Motor neuron (in vitro differentiated cells): ENCODE data around the gene SMAD7. TPM values are rescaled to one million over a fixed set of nuclear protein-coding genes. Genes with fewer than 3 reads are reported as not detected.

Experiments
- ATAC-seq, 8 experiments: fragments of 200-7000 bp; cut with Tn5 transposase; replicated peaks in 6 of 8; 2 replicates each; pipeline ENCODE4 v1.8.0; 2021; ENCODE audit warnings: mild to moderate bottlenecking in 8 of 8, moderate library complexity in 8 of 8
- H3K27ac ChIP-seq, 2 donors: fragments of 250-450 bp; sonication (Bioruptor Pico); 2 replicates each; pipeline ENCODE4 v1.9.0; 2021; ENCODE audit warnings: antibody characterized with exemption in 2 of 2, mild to moderate bottlenecking in 2 of 2, moderate library complexity in 1 of 2
- H3K4me1 ChIP-seq, 2 donors: fragments of 250-450 bp; sonication (Bioruptor Pico); replicated peaks in 1 of 2; 2 replicates each; pipeline ENCODE4 v1.6.1; 2021; ENCODE audit warnings: antibody characterized with exemption in 2 of 2, mild to moderate bottlenecking in 2 of 2, moderate library complexity in 1 of 2
- H3K4me3 ChIP-seq, 5 donors: fragments of 250-450 bp; sonication (Bioruptor Pico); 2 replicates each; pipeline ENCODE4 v1.9.0; 2021; ENCODE audit warnings: antibody characterized with exemption in 5 of 5, mild to moderate bottlenecking in 5 of 5, moderate library complexity in 4 of 5
- WGBS, 10 experiments: fragments of 450-650 bp; shearing (Covaris generic); methylation state at CpG; one replicate each; pipeline ENCODE4 v1.0.0; 2022; 5-methylcytosine and 5-hydroxymethylcytosine counted together
- in situ Hi-C, 9 experiments: fragments of 400-800 bp; cut with MboI; loops; one replicate each; pipeline ENCODE4 v1.15.0; 2021; ENCODE audit warnings: low sequenced_read_pairs in 9 of 9, low pct_unique_long_range_greater_than_20kb in 2 of 9; ENCODE audit not compliant: unreplicated experiment in 9 of 9
- total RNA-seq, 8 experiments: library from RNA; unstranded; fragments of 300-600 nt; gene quantifications; 2 replicates each; pipeline versions ENCODE4 v1.2.3 to v1.2.4, GENCODE V29; 2022

The SMAD7 gene
- total RNA-seq, 8 experiments from 2014 or later = 2.2 to 16.3 (median 8.2) TPM

DNA sequence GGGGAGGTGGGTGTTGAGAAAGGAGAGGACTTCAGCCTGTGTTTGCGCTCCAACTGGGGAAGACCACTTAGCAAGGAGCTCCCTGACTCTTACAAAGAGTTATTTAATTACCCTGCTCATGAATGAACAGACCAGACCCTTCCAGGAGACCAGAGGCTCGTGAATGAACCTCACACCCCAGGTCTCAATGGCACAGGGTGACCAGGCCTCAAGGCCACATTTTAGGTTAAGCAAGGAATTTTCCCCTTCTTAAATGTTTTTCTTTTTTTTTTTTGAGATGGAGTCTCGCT lies 25.3 kb downstream of the SMAD7 start:
- in situ Hi-C loops = no loop called here
- H3K27ac ChIP-seq = no peak overlapping the region
- ATAC-seq = no peak
- 0 to 100% (median 80%) methylated on average over 1 to 2 of the region's 3 CpGs; no CpG with 5 or more reads in 6 of the 10 experiments for WGBS, 10 experiments
- H3K4me1 ChIP-seq = peaks cover 89% of the 10 kb centered on the region in 2 donors
- no peak overlapping the region for H3K4me3 ChIP-seq

DNA sequence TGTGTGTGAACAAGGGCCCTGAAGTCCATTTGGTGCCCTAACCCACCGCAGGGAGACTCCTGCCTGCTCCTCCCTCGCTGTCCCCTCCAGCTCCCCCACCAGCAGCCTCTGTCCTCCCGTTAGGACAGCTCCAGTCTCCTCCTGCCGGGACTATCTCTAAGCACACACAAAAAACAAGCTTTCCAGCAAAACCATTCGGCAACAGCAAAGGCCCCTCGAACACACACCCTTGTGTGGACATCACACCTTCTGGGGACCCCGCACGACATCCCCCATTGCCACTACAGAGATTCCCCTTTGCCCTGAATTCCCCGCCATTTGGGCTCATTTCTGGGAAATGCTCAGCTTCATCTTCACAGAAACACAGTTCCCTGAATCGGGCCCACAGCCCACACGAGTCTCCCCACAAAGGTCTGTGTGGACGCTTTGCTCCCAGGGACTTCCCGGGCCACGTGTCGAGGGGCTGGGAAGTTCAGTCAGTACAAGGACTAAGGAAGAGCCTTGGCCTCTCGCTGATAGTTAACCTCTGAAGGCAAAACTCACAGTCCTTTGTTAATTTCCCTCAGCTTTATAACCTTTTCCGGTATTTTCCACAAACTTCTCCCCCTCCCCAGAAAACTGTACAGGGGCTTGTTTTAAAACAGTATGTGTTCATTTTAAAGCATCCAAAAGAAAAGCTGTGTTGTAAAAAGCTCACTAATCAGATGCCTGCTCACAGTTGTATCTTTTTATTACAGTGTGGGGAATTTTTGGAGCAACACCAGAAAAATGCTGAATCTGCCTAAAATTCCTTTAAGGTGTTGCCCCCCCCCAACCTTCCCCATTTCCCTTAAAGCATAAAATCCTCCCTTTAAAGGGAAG lies 25.9 kb downstream of the SMAD7 start:
- 60 to 100% (median 64%) methylated on average over 1 to 11 of the region's 17 CpGs; no CpG with 5 or more reads in 2 of the 10 experiments for WGBS, 10 experiments
- peaks cover 87 to 88% of the 10 kb centered on the region in 2 donors for H3K4me1 ChIP-seq
- no peak overlapping the region for H3K4me3 ChIP-seq
- ATAC-seq = no peak
- in situ Hi-C loops = no loop called here
- no peak overlapping the region for H3K27ac ChIP-seq

DNA sequence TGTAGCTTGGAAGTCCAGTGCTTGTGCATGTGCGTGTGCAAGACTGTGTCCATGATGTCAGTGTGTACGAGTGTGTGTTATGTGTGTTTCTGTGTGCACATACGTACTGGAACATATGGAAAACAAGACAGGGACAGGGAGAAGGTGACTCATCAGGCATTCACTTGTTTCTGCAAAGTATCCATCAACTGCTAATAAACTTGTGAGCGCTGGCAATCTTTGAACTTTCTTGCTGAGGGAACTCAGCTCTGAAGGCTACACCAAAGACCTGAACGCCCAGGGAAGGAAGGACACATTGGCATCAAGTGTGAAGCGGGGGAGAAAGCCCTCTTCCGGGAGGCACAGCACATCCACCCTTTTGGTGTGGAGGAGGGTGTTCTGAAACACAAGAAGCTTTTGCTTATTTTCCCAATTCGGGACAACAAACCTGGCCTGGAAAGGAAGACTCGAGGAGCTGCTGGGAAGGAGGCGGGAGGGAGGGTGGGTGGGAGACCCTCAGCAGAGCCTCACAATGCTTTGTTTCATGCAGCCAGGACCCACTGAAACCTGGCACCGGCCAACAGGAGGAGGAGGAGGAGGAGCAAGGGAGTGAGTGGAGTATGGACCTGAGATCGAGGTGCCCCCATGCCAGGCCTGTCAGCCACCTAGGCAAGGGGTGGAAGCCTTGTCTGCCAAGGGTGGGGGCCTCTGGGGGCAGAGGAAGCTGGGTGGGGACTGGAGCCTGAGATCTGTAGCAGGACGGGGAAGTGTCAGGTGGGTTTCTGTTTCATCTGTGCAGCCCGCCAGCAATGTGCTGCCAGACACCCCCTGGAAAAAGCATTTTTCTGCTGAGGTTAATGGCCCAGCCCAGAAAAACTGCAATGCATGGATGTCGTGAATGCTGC lies 26.8 kb downstream of the SMAD7 start:
- ATAC-seq = no peak
- no peak overlapping the region for H3K4me3 ChIP-seq
- WGBS, 10 experiments = 20 to 100% (median 65%) methylated on average over 1 to 7 of the region's 15 CpGs; no CpG with 5 or more reads in 2 of the 10 experiments
- in situ Hi-C loops = no loop called here
- peak overlapping the region in 1 of 2 donors; percentile 71 for H3K27ac ChIP-seq
- peaks cover 78 to 79% of the 10 kb centered on the region in 2 donors for H3K4me1 ChIP-seq

DNA sequence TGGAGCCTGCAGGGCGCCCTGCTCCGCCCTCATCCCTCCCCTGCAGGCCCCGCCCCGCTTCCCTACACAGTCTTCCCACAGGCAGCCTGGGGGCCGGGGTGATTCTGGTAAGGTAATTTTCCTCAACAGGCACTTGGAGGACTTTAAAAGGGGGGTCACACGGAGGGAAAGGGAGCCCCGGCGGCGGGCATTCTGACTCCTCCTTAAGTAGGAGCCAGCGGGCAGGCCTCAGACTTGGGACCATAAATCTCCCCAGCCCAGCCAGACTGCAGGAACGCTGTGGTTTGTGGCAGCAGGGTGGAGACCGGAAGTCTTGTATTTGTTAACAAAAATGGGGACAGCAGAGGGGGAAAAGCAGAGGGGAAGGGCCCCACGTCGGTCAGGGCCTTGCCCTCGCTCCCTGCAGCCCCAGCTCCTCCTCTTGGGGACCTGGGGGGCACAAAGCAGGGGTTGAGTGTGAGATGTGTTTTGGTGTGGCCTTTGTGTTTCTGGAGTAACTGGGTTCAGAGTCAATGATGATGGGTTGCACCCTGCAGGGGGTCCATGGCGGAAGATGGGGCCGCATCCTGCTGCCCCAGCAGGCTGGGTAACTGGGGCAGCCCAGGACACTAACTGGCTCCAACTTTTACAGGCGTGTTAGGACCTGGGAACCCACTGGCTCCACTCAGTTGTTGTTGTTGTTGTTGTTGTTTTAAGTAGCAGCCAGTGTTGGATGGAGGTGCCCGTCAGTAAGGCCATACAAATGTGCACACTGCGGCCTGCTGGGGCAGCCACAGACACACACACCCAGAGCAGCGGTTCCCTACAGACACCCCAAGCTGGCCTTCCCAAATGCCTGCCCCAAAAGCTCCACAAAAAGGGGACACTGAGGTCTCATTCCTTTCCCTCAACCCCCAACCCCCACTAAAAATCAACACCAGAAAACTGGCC lies 27.7 kb downstream of the SMAD7 start:
- Histone ChIP-seq H3K4me3 (peak overlapping the region in 1 of 5 donors; percentile 7), H3K4me1 (peaks cover 69 to 70% of the 10 kb centered on the region in 2 donors), H3K27ac (peak overlapping the region; percentile 31 to 71)
- WGBS, 10 experiments = 0 to 100% (median 40%) methylated on average over 1 to 6 of the region's 21 CpGs; no CpG with 5 or more reads in 6 of the 10 experiments
- in situ Hi-C loops = no loop called here
- ATAC-seq = peak; percentile 72 to 90 (median 80)

DNA sequence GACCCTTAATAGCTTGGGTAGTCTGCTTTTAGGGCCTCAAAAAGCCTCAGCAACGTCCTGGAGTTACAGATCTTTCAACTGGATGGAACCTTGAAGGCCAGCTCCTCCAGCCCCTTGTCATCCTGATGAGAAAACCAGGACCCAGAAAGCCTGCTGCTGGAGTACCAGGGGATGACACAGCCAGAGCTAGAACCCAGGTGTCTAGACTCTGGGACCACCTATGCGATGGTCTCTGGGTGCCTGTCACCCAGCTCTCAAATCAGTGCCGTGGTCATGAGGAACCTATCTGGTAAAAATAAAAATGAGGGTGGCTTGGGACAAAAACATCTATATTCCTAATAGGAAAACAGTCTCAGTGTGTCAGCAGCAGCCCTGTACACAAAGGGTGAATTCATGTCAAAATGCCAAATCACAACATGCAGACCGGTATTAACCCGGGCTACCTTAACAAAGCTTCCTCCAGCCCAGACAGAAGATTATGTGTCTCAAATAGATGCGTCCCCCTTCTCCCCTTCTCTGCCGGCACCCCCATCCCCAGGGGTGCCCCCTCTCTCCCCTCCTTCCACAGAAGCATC lies 28.5 kb downstream of the SMAD7 start:
- peak overlapping the region; percentile 31 to 71 for H3K27ac ChIP-seq
- in situ Hi-C loops = no loop called here
- H3K4me1 ChIP-seq = peaks cover 62 to 63% of the 10 kb centered on the region in 2 donors
- whole genome bisulfite sequencing, 10 experiments = 59 to 90% (median 83%) methylated on average over 1 to 6 of the region's 7 CpGs; no CpG with 5 or more reads in 5 of the 10 experiments
- peak in 4 of 8 experiments; percentile 30 to 53 (median 52) for ATAC-seq
- H3K4me3 ChIP-seq = peak overlapping the region in 1 of 5 donors; percentile 7

DNA sequence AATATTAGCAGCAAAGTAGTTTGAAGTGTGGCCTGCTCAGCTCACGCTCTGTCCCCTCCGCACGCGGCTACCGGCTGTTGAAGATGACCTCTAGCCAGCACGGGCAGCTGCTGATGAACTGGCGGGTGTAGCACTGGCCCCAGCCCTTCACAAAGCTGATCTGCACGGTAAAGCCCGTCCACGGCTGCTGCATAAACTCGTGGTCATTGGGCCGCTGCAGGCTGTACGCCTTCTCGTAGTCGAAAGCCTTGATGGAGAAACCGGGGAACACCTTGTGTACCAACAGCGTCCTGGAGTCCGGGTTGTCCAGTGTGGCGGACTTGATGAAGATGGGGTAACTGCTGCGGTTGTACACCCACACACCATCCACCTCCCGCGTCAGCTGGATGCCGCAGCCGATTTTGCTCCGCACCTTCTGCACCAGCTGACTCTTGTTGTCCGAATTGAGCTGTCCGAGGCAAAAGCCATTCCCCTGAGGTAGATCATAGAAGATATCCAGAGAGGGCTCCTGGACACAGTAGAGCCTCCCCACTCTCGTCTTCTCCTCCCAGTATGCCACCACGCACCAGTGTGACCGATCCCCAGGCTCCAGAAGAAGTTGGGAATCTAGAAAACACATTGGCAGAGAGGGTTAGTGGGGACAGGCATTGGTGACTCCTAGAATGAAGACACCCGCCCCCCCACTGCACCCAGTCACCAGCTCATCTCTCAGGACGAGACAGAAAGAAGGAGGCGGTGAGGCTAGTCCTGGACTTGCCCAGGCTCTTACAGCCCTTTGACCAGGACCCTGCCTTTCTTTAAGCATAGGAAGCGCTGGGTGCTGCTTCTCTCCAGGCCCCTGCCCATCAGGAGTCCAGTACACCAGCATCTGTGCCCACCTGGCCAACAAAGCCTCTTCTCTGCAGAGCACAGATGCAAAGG lies 29.2 kb downstream of the SMAD7 start:
- Histone ChIP-seq H3K27ac (peak overlapping the region; percentile 31 to 71), H3K4me3 (no peak overlapping the region)

DNA sequence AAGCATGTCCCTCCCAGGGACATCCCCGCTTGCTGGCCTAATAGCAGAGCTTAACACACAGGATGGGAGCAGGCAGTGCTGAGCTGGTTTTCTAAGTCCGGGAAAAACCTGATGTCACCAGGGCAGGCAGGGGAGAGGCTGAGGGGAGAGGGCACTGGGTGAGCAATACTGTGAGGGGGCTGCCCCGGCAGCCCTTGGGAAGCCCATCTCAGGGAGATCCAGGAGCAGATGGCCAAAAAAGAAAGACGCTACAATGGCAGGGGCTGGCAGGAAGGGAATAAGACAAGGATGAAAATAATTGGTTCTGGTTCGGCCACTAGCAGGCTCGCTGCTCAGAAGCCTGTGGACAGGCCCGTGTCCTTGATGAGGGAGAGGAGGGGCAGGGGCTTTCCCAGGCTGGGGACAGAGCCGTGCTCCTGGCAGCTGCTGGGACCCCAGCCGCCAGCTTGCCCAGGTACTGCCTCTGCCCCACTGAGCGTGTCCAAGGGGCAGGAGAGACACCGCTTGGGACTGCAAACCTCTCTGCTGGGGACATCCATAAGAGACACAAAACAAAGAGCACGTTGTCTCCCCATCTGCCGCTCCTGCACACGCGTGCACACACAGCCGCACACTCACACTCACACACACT lies 30.2 kb downstream of the SMAD7 start:
- H3K4me3 ChIP-seq = no peak overlapping the region
- ATAC-seq = peak in 5 of 8 experiments; percentile 69 to 81 (median 73)
- whole genome bisulfite sequencing, 10 experiments = 50 to 100% (median 80%) methylated on average over 1 to 10 of the region's 16 CpGs; no CpG with 5 or more reads in 1 of the 10 experiments
- peaks cover 63% of the 10 kb centered on the region in 2 donors for H3K4me1 ChIP-seq
- in situ Hi-C loops = no loop called here
- H3K27ac ChIP-seq = peak overlapping the region; percentile 35 to 60

More for the DNA sequence above, 29.2 kb downstream of the SMAD7 start:
- WGBS, 10 experiments = 65 to 100% (median 82%) methylated on average over 3 to 15 of the region's 34 CpGs; no CpG with 5 or more reads in 3 of the 10 experiments
- ATAC-seq = peak in 3 of 8 experiments; percentile 15 to 32 (median 23)
- in situ Hi-C loops = no loop called here
- H3K4me1 ChIP-seq = peaks cover 58 to 61% of the 10 kb centered on the region in 2 donors

DNA sequence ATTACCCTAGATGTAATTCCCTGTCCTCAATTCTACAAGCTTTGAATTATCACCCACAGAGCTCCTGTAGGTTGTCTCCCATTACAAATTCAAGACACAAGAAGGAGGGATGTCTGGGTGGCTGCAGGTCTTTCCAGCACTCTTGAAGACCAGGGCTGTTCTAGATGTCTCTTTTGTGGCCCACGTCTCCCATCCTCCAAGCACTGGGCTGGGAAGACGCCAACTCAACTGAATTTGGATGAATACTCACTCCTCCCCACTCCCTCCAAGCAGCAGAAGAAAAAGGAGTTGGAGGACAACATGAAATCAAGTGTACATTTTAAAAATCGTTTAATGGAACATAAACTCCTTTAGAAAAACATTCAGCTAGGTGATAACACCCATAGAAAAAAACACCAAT lies 31.2 kb downstream of the SMAD7 start:
- no peak overlapping the region for H3K27ac ChIP-seq
- no peak for ATAC-seq
- 0 to 96% (median 64%) methylated on average over 1 to 3 of the region's 3 CpGs; no CpG with 5 or more reads in 2 of the 10 experiments for WGBS, 10 experiments
- peaks cover 63% of the 10 kb centered on the region in 2 donors for H3K4me1 ChIP-seq
- in situ Hi-C loops = no loop called here
- H3K4me3 ChIP-seq = no peak overlapping the region

DNA sequence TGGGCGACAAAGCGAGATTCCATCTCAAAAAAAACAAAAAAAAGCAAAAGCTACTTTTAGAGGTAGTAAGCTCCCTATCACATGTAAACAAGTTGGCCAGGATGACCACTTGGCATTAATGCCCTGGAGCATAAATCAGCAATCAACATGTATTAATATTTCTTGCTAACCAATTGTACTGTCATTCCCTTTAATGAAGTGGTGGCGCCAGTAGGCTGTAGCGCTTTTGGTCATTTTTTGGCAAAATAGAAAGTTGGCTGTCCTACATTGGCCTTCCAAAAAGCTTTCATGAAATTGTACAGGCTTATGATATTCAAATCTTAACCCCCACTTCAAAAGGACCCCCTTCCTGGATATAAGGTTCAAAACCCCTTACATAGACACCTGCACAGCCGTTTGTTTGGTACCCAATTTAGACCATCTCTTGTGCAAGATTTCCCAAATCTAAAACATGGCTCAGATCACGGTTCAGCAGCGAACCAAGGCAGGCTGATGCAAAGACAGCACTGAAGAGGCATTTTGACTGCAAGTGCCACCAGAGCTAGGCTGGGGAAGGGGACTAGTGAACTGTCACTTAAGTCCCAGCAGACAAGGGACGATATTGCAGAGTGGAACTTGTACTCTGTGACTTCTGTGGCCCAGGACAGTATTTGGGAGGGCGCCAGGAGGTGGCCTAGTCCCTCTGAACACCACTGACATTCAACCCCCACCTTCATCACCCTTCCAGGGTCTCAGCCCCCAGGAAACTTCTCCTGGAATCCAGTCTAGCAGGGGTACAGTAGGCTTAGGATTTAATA lies 31.9 kb downstream of the SMAD7 start:
- Histone ChIP-seq H3K27ac (no peak overlapping the region), H3K4me1 (peaks cover 63% of the 10 kb centered on the region in 2 donors), H3K4me3 (no peak overlapping the region)
- in situ Hi-C loops = no loop called here
- no peak for ATAC-seq
- 61 to 100% (median 98%) methylated on average over 1 to 8 of the region's 9 CpGs; no CpG with 5 or more reads in 1 of the 10 experiments for WGBS, 10 experiments
